ENCODE results near the gene FABP1. TPM values are rescaled to one million over a fixed set of nuclear protein-coding genes. Genes with fewer than 3 reads are reported as not detected.

The FABP1 gene
- not detected for total RNA-seq
- long read RNA-seq, donor 1: 0 reads
- long read RNA-seq, donor 2: 0 reads

GRCh38 chr2:88127888-88128653, at the start of gene FABP1:
FABP1 (minus strand) TSS chr2:88128062; CDS start chr2:88128017, 45 bp downstream.
- intact Hi-C loops (cut with DNase I): no loop called here
- no peak for DNase-seq (ENCODE audit: low spot score)

DNA sequence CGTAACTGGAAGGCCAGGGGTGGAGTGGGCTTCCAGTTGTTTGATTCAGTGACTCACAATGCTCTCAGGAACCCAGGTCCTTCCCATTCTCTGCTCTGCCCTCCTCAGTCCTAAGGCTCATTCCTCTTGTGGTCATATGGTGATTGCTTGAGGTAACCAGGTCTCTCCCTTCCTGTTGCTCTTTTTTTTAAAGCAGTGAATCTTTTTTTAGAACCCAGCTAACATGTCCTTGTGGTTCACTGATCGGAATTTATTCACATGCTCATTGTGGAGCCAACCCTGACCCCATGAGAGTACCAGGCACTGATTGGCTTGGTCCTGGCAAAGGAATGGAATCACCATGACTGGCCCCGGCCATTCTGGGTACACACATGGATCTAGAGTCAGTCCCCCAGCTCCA, 49.7 kb upstream of the FABP1 start:
- DNase-seq (ENCODE audit: low spot score): no peak
- intact Hi-C loops (cut with DNase I): no loop called here

GRCh38 chr2:88176352-88176984, 48.6 kb upstream of the FABP1 start:
- intact Hi-C loops (cut with DNase I): no loop called here

DNA sequence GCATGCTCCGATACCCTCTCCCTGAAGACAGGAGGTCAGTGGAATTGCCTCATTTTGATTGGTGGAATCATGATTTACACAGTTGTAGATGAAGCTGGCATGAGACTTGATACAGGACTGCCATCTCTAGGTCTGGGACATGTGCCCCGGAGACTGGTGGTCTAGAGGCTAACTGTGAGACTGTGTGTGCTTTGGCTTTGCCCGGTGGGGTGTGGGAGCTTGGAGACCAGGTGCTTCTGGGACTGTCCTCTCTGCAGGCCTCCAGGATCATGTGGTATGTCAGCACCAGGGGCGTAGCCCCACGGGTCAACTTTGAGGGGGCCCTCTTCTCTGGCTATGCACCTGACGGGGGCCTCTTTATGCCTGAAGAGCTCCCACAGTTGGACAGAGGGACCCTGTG, 45.0 kb upstream of the FABP1 start:
- intact Hi-C loops (cut with DNase I): no loop called here

More at GRCh38 chr2:88176352-88176984, 48.6 kb upstream of the FABP1 start:
- DNase-seq (ENCODE audit: low spot score): no peak

GRCh38 chr2:88171966-88172365, 44.1 kb upstream of the FABP1 start:
- DNase-seq (ENCODE audit: low spot score): no peak
- intact Hi-C loops (cut with DNase I): no loop called here

More for the DNA sequence above, 45.0 kb upstream of the FABP1 start:
- no peak for DNase-seq (ENCODE audit: low spot score)

DNA sequence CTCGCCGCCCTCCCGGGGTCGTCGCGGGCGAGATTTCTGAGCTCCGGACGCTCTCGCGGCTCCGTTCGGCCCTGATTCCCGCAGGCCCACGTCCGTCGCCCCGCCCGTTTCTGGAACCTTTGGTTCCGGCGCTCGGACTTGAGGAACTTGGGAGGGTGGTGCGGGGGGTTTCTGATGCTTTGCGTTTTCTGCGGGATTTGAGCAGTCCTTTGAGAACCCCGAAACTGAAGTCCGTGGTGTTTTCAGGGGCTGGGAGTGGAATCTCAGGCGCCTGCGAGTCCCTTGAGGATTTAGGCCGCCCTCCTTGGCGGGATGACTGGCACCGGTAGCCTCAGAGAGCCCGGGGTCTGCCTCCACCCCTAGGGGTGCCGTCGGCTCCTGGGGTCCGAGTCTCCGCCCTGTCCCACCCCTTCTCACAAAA, 42.6 kb upstream of the FABP1 start:
- DNase-seq (ENCODE audit: low spot score): no peak
- intact Hi-C loops (cut with DNase I): no loop called here

DNA sequence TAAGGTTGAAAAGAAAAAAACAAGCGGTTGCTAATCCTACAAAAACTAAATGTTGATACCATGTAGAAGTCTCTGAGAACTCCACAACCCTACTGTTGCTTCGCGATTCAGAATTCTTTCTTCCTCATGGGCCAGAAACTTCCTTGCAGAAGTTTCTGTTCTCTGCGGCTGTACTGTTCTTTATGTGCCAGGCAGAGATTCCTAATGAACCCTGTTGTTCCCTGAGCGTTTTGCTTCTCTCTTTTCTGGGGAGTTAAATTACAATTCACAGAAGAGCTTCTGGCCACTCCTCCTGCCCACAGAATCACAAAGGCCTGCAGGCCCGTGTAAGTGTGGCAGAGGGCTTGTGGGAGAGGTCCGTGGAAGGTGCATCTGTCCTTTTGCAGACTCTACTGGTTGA, 40.5 kb upstream of the FABP1 start:
- intact Hi-C loops (cut with DNase I): loop anchor here in 1 of 2 donors (10.0 kb wide), 1 partner anchor 104 kb away; the partner anchor contains the start of gene SMYD1
- no peak for DNase-seq (ENCODE audit: low spot score)

- no peak for DNase-seq (ENCODE audit: low spot score)
- intact Hi-C loops (cut with DNase I): loop anchor here in 1 of 2 donors (10.0 kb wide), 1 partner anchor 103 kb away; the partner anchor contains the start of gene SMYD1
Observed at GRCh38 chr2:88167740-88168139, 39.9 kb upstream of the FABP1 start.

GRCh38 chr2:88165332-88166003, 37.6 kb upstream of the FABP1 start:
- intact Hi-C loops (cut with DNase I): loop anchor here in 1 of 2 donors (10.0 kb wide), 1 partner anchor 101 kb away; the partner anchor contains the start of gene SMYD1
- DNase-seq (ENCODE audit: low spot score): no peak

DNA sequence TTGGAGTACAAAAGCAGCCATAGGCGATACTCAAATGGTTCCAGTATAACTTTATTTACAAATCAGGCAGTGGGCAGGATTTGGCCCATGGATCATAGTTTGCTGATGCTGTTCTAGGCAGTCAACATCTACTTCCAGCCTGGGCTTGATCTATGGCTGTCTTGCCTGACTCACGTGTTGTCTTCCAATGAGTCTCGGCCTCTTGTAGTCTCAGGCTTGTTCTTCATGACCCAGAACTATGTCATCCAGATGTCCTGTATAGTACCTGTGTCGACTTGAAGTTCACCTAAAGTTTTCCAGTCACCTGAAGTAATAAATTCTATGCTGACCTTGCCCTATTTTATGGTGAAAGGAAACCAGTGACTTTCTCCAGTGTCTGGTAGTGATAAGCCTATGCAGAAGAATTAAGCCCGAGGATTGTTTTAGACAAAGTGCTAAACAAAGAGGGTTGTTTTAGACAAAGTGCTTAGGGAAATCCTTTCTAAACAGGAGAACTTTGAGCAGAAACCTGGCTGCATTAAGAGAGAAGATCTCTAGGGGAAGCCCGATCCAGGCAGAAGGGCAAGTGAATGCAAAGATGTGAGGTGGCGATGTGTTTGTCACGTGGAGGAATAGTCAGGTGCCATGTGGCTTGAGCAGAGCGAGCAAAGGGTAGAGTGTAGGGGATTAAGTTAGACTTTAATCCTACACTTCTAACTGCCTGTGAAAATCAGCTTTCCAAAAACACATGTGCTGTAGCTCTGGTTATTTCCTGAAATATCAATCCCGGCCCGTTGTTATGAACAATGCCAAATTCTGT, 33.8 kb upstream of the FABP1 start:
- no peak for DNase-seq (ENCODE audit: low spot score)
- intact Hi-C loops (cut with DNase I): loop anchor here in 1 of 2 donors (10.0 kb wide), 1 partner anchor 97 kb away; the partner anchor contains the start of gene SMYD1

- intact Hi-C loops (cut with DNase I): loop anchor here in 1 of 2 donors (10.0 kb wide), 1 partner anchor 96 kb away; the partner anchor contains the start of gene SMYD1
Observed at GRCh38 chr2:88160517-88160916, 32.7 kb upstream of the FABP1 start.

DNA sequence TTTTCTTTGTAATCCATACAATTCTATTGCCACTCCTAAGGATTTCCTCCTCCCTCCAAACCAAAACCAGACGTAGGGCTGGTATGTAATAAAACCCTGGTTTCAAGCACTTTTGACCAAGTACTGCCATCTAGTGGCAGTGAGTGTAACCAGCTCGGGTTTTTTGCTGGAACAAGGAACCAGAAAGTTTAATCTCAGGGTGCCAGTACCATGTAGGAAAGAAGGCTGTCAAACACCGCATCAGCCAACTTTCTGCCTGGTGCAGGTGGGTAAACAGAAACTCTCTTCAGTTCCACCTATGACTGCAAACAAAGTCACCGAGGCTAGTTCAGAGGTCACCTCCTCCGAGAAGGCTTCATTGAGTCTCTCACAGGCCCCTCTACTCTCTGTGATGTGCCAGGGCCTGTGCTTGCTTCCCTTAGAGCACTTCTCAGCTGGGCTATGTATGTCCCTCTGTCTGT, 32.1 kb upstream of the FABP1 start:
- intact Hi-C loops (cut with DNase I): loop anchor here in 1 of 2 donors (10.0 kb wide), 1 partner anchor 95 kb away; the partner anchor contains the start of gene SMYD1
- no peak for DNase-seq (ENCODE audit: low spot score)

More at GRCh38 chr2:88160517-88160916, 32.7 kb upstream of the FABP1 start:
- DNase-seq (ENCODE audit: low spot score): no peak

GRCh38 chr2:88159481-88159880, 31.6 kb upstream of the FABP1 start:
- intact Hi-C loops (cut with DNase I): no loop called here
- DNase-seq (ENCODE audit: low spot score): no peak

- no peak for DNase-seq (ENCODE audit: low spot score)
- intact Hi-C loops (cut with DNase I): loop anchor here in 1 of 2 donors (10.0 kb wide), 1 partner anchor 66 kb away; no protein-coding TSS in a partner anchor
Observed at GRCh38 chr2:88148929-88149438, 21.1 kb upstream of the FABP1 start.

DNA sequence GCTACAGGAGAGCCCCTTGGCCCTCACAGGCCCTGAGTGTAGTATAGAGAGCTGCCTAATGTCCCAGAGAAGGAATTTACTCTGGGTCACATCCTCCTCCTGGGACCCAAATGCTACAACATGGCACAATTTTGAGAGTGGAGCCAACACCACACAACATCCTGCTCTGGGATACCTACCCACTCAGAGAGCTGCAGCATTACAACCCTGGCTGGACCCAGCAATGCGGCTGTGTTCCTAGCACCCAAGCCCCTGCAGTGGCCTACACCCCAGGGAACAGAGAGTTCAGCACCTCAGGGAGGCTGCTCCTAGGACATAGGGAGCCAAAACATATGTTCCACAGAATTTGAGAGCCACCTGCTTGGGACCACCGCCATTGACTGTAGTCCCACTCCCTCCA, 19.3 kb upstream of the FABP1 start:
- intact Hi-C loops (cut with DNase I): loop anchor here in 1 of 2 donors (10.0 kb wide), 1 partner anchor 68 kb away; no protein-coding TSS in a partner anchor
- DNase-seq (ENCODE audit: low spot score): no peak

- DNase-seq (ENCODE audit: low spot score): no peak
- intact Hi-C loops (cut with DNase I): loop anchor here in 1 of 2 donors (10.0 kb wide), 1 partner anchor 68 kb away; no protein-coding TSS in a partner anchor
Observed at GRCh38 chr2:88146590-88146989, 18.7 kb upstream of the FABP1 start.

DNA sequence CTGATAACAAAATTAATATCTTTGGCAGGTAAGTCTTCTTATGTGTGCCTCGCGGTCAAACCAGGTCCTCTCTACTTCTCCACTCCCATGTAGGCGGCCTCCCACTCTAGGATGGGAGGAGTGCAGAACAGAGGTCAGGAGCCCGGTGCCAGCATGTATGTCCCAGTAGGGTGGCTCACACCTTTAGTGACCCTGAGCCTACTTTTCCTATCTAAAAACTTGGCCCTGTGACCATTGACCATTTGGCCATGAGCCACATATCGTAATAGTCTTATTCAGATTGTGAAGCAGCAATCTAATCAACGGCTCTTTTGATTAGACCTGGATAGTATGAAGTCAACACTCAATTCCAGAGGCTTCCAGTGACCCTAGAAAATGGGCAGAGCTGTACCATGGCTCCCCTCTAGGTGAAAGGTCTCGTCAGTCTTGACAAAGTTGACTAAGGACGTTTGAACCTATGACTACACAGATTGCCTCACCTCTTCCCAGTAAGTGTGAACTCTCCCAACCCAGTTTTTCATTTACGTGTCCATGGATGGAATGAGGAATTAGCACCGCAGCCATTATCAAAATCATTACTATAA, 17.1 kb upstream of the FABP1 start:
- DNase-seq (ENCODE audit: low spot score): no peak
- intact Hi-C loops (cut with DNase I): loop anchor here in 1 of 2 donors (10.0 kb wide), 1 partner anchor 70 kb away; no protein-coding TSS in a partner anchor

DNA sequence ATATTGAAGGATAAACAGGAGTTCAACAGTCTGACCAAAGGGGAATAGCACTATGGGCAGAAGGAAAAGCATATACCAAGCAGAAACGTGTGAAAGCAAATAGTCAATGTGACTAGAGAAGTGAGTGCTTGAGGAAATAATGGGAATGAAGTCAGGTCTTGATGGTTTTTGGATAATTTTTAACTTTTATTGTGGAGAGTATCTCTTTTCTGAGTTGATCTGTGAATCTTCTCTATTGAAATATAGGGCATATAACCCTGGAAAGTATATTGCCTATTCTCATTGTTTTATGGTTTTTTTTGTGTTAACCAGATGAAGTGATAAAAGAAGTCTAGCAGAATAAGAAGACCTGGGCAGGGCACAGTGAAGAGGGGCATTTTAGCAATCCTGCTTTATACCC, 16.4 kb upstream of the FABP1 start:
- intact Hi-C loops (cut with DNase I): loop anchor here in 1 of 2 donors (10.0 kb wide), 1 partner anchor 71 kb away; no protein-coding TSS in a partner anchor
- no peak for DNase-seq (ENCODE audit: low spot score)
